GM15510 (cell line): ENCODE results near the gene DOCK9.

Experiments
- POLR2A ChIP-seq: IDR thresholded peaks from 3 replicates; pipeline ENCODE4 v1.6.1; 2011; ENCODE audit warnings: borderline replicate concordance; ENCODE audit not compliant: insufficient read length; ENCODE audit errors: extremely low read depth

DOCK9 gene

DNA sequence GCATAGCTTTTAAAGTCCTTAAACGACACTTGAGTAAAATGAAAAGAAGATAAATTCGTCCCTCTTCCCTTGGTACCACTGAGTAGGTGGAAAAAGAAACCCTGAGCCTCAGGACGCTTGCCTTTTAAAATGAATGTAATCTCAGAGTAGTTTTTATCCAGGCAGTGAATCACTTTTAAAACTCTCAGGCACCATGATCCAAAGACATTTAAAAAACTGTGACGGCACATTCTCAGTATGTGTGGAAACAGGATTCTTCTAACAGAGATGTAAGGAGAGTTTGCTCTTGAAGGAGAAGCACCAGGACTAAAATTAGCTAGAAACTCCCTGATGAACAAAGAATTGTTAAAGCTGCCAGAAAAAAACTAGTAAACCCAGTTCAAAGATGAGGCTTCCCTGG, 119.7 kb downstream of the DOCK9 start:
- TF ChIP-seq POLR2A: no peak

GRCh38 chr13:98856983-98857382, 120.9 kb downstream of the DOCK9 start:
- TF ChIP-seq POLR2A: no peak

GRCh38 chr13:98854448-98854847, 123.4 kb downstream of the DOCK9 start:
- TF ChIP-seq POLR2A: no peak

- no peak for TF ChIP-seq POLR2A
These were observed 124.1 kb downstream of the DOCK9 start for GRCh38 chr13:98853771-98854221.

- TF ChIP-seq POLR2A: no peak
These were observed 126.6 kb downstream of the DOCK9 start for GRCh38 chr13:98851276-98851675.

DNA sequence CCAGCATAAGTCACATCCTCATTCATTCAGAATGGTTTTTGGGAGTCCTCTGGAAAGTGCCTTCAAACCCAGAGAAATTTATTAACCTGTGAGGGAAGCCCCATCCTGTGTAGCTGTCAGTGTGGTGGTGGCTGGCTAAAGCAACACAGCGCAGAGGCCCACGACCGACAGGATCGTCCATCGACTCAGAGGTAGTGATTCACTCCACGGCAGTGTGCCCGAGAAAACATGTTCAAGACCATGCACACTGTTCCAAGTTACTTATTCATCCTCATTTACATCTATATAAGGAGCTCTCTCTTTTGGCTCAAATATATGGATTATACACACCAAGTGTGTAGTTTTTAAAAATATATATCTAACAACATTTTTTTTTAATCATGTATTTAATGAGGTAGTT, 129.1 kb downstream of the DOCK9 start:
- no peak for TF ChIP-seq POLR2A

DNA sequence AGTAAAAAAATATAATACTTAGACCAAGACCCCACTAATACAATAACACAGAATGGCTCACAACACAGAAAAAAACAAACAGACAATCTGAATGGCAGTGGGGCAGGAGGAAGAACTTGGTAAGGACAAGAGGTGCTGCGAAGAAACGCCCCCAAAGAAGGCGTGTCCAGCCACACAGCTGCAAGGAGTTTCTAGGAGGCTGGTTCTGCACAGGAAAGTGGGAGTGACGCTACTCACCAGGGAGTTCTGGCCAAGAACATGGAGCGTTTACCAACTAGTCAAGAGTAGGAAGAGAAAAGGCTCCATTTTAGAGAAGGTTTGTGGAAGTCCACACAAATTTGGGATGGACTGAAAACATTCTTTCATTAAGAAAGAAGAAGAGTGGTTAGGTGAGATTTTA, 130.1 kb downstream of the DOCK9 start:
- TF ChIP-seq POLR2A: no peak

- TF ChIP-seq POLR2A: no peak
These were observed 130.9 kb downstream of the DOCK9 start for GRCh38 chr13:98846986-98847385.

DNA sequence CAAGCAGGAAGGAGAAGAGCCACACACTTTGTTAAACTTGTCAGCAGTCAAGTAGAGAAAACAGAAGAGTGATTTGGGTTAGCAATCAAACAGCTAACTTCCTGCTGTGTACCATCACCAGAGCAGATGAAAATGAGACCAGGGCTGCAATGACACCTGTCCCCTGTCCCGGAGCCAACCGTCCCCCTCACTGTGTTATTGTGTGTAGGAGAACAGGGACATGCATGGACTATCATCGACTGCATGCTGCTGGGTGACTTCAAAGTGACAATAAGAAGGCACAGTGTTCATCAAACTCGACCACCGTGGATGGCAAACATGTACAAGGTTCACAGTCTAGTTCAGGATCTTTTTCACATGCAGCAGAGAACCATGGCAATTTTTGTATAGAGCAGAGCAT, 131.3 kb downstream of the DOCK9 start:
- no peak for TF ChIP-seq POLR2A

DNA sequence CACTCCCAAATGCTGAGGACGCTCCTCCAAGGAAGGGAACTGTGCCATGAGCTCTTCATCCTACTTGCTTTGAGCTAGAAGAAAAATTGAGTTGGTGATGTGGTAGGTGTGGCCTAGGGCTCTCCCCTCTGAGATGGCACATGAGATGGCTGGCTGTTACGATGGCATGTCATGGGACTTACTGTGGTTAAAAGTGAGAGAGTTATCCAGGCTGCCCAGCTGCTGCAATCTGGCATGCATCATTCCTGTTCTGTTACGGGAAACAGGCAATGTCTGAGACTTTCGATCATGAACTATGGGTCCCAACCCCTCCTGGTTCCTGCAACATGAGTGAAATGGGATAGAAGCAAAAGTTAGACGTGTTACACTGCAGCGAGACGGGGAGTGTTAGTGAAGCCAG, 132.1 kb downstream of the DOCK9 start:
- TF ChIP-seq POLR2A: no peak

- no peak for TF ChIP-seq POLR2A
These were observed 133.8 kb downstream of the DOCK9 start for GRCh38 chr13:98844021-98844420.

DNA sequence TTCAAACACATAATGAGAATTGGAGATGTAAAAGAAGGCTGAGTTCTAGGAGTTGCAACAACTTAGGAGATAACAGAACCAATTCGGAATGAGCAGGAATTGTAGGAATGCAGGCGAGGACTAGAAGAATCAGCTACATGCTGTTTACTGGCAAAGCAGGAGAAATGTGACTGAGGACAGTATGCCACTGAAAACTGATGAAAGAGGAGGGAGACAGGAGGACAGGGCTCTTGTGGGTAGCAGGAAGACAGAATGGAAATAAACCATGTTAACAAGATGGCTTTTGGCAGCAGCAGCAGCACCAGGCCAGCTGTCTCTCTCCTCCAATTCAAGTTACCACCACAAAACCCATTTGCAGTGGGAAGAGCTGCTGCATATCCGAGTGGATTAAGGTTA, 134.4 kb downstream of the DOCK9 start:
- no peak for TF ChIP-seq POLR2A

- TF ChIP-seq POLR2A: no peak
These were observed 134.9 kb downstream of the DOCK9 start for GRCh38 chr13:98842858-98843481.

GRCh38 chr13:98842070-98842469, 135.8 kb downstream of the DOCK9 start:
- TF ChIP-seq POLR2A: no peak

GRCh38 chr13:98839856-98840769, 137.8 kb downstream of the DOCK9 start:
- no peak for TF ChIP-seq POLR2A

- no peak for TF ChIP-seq POLR2A
These were observed 139.1 kb downstream of the DOCK9 start for GRCh38 chr13:98838776-98839175.
